Activated CD4-positive, alpha-beta memory T cell treated with anti-CD3 and anti-CD28 coated beads, Interleukin-2, amount 10 ng/mL, durations not matched to agents 7 days and 5 days (primary cell): ENCODE data around the gene CACNA1I. TPM values are rescaled to one million over a fixed set of nuclear protein-coding genes. Genes with fewer than 3 reads are reported as not detected.

Experiments
- CTCF ChIA-PET: fragments of 350-600 bp; sonication (Branson Sonifier 250); formaldehyde crosslinking; loops from one replicate; lab custom pipeline; 2021; ENCODE audit warnings: antibody characterized with exemption, inconsistent platforms; lab: Charles Lee
- POLR2A ChIA-PET: fragments of 350-600 bp; sonication (Branson Sonifier 250); formaldehyde crosslinking; loops from one replicate; lab custom pipeline; 2021; ENCODE audit warnings: antibody characterized with exemption; lab: Charles Lee
- DNase-seq: peaks from one replicate; pipeline ENCODE4 v3.0.0-alpha.2; 2020
- H3K27ac Mint-ChIP-seq: one replicate; pipeline ENCODE4 v1.8.0; 2021; ENCODE audit warnings: mild to moderate bottlenecking, mixed read lengths
- H3K27me3 Mint-ChIP-seq: one replicate; pipeline ENCODE4 v1.8.0; 2021; ENCODE audit warnings: mixed read lengths
- H3K36me3 Mint-ChIP-seq: one replicate; pipeline ENCODE4 v1.8.0; 2021; ENCODE audit warnings: low read depth, mixed read lengths
- H3K4me1 Mint-ChIP-seq: one replicate; pipeline ENCODE4 v1.8.0; 2021; ENCODE audit warnings: mixed read lengths
- H3K4me3 Mint-ChIP-seq: one replicate; pipeline ENCODE4 v1.8.0; 2021; ENCODE audit warnings: mild to moderate bottlenecking, mixed read lengths
- H3K9me3 Mint-ChIP-seq: one replicate; pipeline ENCODE4 v1.8.0; 2021; ENCODE audit warnings: mixed read lengths
- total RNA-seq, 2 experiments: library from RNA; stranded (reverse); gene quantifications; one replicate each; pipeline ENCODE4 v1.2.3, GENCODE V29; 2021

Gene CACNA1I
- total RNA-seq, 2 experiments from 2014 or later: 8.7 to 8.8 TPM

- Mint-ChIP-seq H3K4me1 (peaks cover 2% of the 10 kb centered on the region), H3K27me3 (peaks cover 5% of the 10 kb centered on the region), H3K9me3 (no peaks in the 10 kb centered on the region), H3K36me3 (no peaks in the 10 kb centered on the region), H3K27ac (no peak overlapping the region), H3K4me3 (no peak overlapping the region)
- ChIA-PET CTCF (interaction anchor here (0.8 kb wide), 1 partner anchor 399 kb away, joined by 5 read pairs; no protein-coding TSS in a partner anchor), POLR2A (interaction anchor here (0.5 kb wide), 1 partner anchor 299 kb away, joined by 3 read pairs; no protein-coding TSS in a partner anchor)
- no peak for DNase-seq
Measured at GRCh38 chr22:39625569-39626537, 55.3 kb downstream of the CACNA1I start.

- H3K27ac Mint-ChIP-seq: no peak overlapping the region
- no peak overlapping the region for H3K4me3 Mint-ChIP-seq
- POLR2A ChIA-PET: no interaction called here
- CTCF ChIA-PET: no interaction called here
- peaks cover 8% of the 10 kb centered on the region for H3K27me3 Mint-ChIP-seq
- no peaks in the 10 kb centered on the region for H3K36me3 Mint-ChIP-seq
- H3K9me3 Mint-ChIP-seq: no peaks in the 10 kb centered on the region
- peaks cover 6% of the 10 kb centered on the region for H3K4me1 Mint-ChIP-seq
- no peak for DNase-seq
Measured at GRCh38 chr22:39627208-39627607, 56.7 kb downstream of the CACNA1I start.

- no peak for DNase-seq
- POLR2A ChIA-PET: no interaction called here
- H3K4me3 Mint-ChIP-seq: no peak overlapping the region
- no peaks in the 10 kb centered on the region for H3K9me3 Mint-ChIP-seq
- no peaks in the 10 kb centered on the region for H3K36me3 Mint-ChIP-seq
- H3K4me1 Mint-ChIP-seq: peaks cover 6% of the 10 kb centered on the region
- H3K27me3 Mint-ChIP-seq: peaks cover 8% of the 10 kb centered on the region
- no peak overlapping the region for H3K27ac Mint-ChIP-seq
- CTCF ChIA-PET: no interaction called here
Measured at GRCh38 chr22:39627865-39628562, 57.5 kb downstream of the CACNA1I start.

GRCh38 chr22:39628563-39629080, 58.1 kb downstream of the CACNA1I start:
- H3K4me3 Mint-ChIP-seq: no peak overlapping the region
- ChIA-PET CTCF (no interaction called here), POLR2A (no interaction called here)
- peaks cover 8% of the 10 kb centered on the region for H3K27me3 Mint-ChIP-seq
- no peak for DNase-seq
- no peaks in the 10 kb centered on the region for H3K9me3 Mint-ChIP-seq
- H3K4me1 Mint-ChIP-seq: peaks cover 6% of the 10 kb centered on the region
- no peaks in the 10 kb centered on the region for H3K36me3 Mint-ChIP-seq
- H3K27ac Mint-ChIP-seq: no peak overlapping the region

- Mint-ChIP-seq H3K9me3 (no peaks in the 10 kb centered on the region), H3K27me3 (peaks cover 8% of the 10 kb centered on the region), H3K4me1 (peaks cover 12% of the 10 kb centered on the region), H3K27ac (no peak overlapping the region), H3K4me3 (no peak overlapping the region), H3K36me3 (no peaks in the 10 kb centered on the region)
- DNase-seq: no peak
- ChIA-PET CTCF (interaction anchor here (0.6 kb wide), 1 partner anchor 1373 kb away, joined by 3 read pairs; no protein-coding TSS in a partner anchor), POLR2A (no interaction called here)
Measured at GRCh38 chr22:39629851-39630250, 59.3 kb downstream of the CACNA1I start.

GRCh38 chr22:39630721-39631120, 60.2 kb downstream of the CACNA1I start:
- CTCF ChIA-PET: no interaction called here
- Mint-ChIP-seq H3K9me3 (no peaks in the 10 kb centered on the region), H3K4me1 (peaks cover 14% of the 10 kb centered on the region), H3K36me3 (no peaks in the 10 kb centered on the region), H3K27ac (no peak overlapping the region), H3K27me3 (peaks cover 8% of the 10 kb centered on the region), H3K4me3 (no peak overlapping the region)
- POLR2A ChIA-PET: no interaction called here
- no peak for DNase-seq

- Mint-ChIP-seq H3K27ac (no peak overlapping the region), H3K4me1 (peaks cover 13% of the 10 kb centered on the region), H3K36me3 (no peaks in the 10 kb centered on the region), H3K9me3 (no peaks in the 10 kb centered on the region), H3K27me3 (peaks cover 3% of the 10 kb centered on the region), H3K4me3 (no peak overlapping the region)
- ChIA-PET CTCF (no interaction called here), POLR2A (no interaction called here)
- no peak for DNase-seq
Measured at GRCh38 chr22:39631381-39632286, 61.1 kb downstream of the CACNA1I start.

- no peak for DNase-seq
- no peaks in the 10 kb centered on the region for H3K36me3 Mint-ChIP-seq
- H3K4me3 Mint-ChIP-seq: no peak overlapping the region
- CTCF ChIA-PET: no interaction called here
- POLR2A ChIA-PET: no interaction called here
- H3K27ac Mint-ChIP-seq: no peak overlapping the region
- no peaks in the 10 kb centered on the region for H3K9me3 Mint-ChIP-seq
- H3K27me3 Mint-ChIP-seq: peaks cover 8% of the 10 kb centered on the region
- peaks cover 13% of the 10 kb centered on the region for H3K4me1 Mint-ChIP-seq
Measured at GRCh38 chr22:39634530-39635405, 64.2 kb downstream of the CACNA1I start.

- ChIA-PET POLR2A (no interaction called here), CTCF (no interaction called here)
- H3K27me3 Mint-ChIP-seq: peaks cover 8% of the 10 kb centered on the region
- peaks cover 13% of the 10 kb centered on the region for H3K4me1 Mint-ChIP-seq
- no peaks in the 10 kb centered on the region for H3K9me3 Mint-ChIP-seq
- DNase-seq: no peak
- H3K27ac Mint-ChIP-seq: no peak overlapping the region
- no peaks in the 10 kb centered on the region for H3K36me3 Mint-ChIP-seq
- no peak overlapping the region for H3K4me3 Mint-ChIP-seq
Measured at GRCh38 chr22:39635719-39636118, 65.2 kb downstream of the CACNA1I start.

- Mint-ChIP-seq H3K4me3 (no peak overlapping the region), H3K36me3 (no peaks in the 10 kb centered on the region), H3K27ac (no peak overlapping the region), H3K4me1 (peaks cover 9% of the 10 kb centered on the region), H3K9me3 (no peaks in the 10 kb centered on the region), H3K27me3 (peaks cover 6% of the 10 kb centered on the region)
- CTCF ChIA-PET: no interaction called here
- POLR2A ChIA-PET: no interaction called here
- no peak for DNase-seq
Measured at GRCh38 chr22:39638958-39639357, 68.4 kb downstream of the CACNA1I start.

GRCh38 chr22:39641660-39642310, 71.2 kb downstream of the CACNA1I start:
- no peak overlapping the region for H3K4me3 Mint-ChIP-seq
- no peaks in the 10 kb centered on the region for H3K36me3 Mint-ChIP-seq
- H3K27me3 Mint-ChIP-seq: peaks cover 6% of the 10 kb centered on the region
- CTCF ChIA-PET: no interaction called here
- DNase-seq: no peak
- no peaks in the 10 kb centered on the region for H3K9me3 Mint-ChIP-seq
- H3K27ac Mint-ChIP-seq: no peak overlapping the region
- no peaks in the 10 kb centered on the region for H3K4me1 Mint-ChIP-seq
- POLR2A ChIA-PET: no interaction called here
